Inflammatory macrophage (primary cell): ENCODE results near the gene RELN.
"Not testable (repeated sequence)": the region's sequence is repeated elsewhere in the genome, so short reads cannot be mapped to it uniquely, and the experiment has no call there.

Experiments
- DNase-seq, 2 donors: peaks; one replicate each; pipeline ENCODE4 v3.0.0-alpha.2; 2020 to 2022

Gene RELN

GRCh38 chr7:103824251-103824650, 165.2 kb downstream of the RELN start:
- no peak for DNase-seq

DNA sequence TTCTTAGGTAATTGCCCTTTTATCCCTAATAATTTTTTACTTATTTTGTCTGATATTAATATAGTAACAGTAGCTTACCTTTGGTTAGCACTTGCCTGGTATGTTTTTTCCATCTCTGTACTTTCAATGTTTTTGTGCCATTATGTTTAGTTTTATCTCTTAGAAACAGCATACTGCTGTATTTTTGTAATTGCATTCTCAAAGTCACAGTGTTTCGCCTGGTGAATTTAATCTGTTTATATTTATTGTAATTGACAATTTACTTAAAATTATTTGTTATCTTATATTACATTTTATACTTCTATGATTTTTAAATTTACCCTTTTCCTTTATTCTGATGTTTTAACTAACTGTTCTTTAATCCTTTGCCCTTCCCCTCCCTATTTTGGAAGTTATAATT, 166.4 kb downstream of the RELN start:
- DNase-seq: no peak

DNA sequence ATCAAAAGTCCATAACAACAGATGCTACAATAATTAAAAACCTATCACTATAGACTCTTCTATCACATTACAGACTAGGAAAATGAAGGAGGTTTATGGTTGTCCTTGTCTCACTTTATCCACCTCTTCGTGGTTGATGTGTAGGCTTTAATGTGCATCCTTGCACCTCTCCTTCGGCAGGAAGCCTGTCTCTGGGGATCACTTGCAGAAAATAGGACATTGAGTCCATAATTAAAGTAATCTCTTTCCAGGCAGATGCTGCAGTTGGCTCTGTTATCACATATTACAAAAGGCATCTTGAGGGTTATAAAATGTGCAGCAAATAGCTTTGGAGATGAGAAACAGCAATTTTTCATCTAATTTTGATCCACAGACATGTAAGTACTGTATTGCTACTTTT, 168.4 kb downstream of the RELN start:
- DNase-seq: no peak

GRCh38 chr7:103815972-103816371, 173.5 kb downstream of the RELN start:
- not testable (repeated sequence) for DNase-seq

DNA sequence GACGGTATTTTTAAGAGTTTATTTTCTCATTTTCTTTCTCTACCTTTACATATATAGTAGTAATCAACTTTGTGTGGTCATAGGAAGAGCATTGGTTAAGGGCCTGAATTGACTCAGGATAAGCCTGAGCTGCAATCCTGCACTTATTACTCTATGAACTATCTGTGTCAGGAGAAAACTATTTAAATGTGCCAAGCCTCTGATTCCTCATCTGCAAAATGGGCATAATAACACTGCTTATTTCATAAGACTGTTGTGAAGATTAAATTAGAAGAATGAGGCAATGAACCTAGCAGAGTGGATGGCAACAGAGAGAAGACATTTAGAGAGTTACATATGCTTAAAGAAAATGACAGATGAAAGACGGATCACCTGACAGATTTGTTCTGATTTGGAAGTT, 175.5 kb downstream of the RELN start:
- no peak for DNase-seq

DNA sequence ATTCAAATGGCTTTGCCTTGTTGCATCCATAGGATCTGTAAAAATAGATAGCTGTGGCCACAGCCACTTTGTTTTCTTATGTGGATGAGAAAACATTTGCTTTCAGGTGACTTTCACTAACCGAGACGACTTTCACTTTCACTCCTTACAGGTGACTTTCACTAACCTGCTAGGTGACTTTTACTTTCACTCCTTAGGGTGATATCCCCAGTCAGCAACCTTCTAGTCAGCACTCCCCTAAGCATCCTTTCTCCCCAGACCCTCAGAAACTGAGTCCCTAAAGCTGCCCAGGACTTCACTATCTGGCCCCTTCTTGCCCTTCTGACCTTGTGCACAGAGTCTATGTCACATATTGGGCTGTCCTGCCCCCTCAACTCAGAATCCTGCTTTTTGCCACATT, 177.5 kb downstream of the RELN start:
- DNase-seq: no peak

DNA sequence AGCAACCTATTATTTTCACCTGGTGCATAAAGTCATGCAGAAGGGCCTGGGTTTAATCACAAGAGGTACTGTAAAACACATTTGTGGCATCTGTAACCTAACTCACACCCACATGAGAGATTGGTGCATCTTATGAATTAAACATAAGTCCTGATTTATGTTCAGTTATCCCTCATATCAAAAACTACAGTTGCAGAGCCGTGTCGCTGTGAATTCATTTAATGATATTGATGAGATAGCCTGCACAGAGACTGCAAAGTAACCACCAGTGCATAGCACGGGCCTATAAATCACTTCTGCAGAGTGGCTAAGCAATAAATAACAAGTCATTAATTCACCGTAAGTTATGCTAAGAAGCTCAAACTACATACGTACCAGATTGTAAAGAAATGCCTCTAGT, 178.2 kb downstream of the RELN start:
- no peak for DNase-seq

DNA sequence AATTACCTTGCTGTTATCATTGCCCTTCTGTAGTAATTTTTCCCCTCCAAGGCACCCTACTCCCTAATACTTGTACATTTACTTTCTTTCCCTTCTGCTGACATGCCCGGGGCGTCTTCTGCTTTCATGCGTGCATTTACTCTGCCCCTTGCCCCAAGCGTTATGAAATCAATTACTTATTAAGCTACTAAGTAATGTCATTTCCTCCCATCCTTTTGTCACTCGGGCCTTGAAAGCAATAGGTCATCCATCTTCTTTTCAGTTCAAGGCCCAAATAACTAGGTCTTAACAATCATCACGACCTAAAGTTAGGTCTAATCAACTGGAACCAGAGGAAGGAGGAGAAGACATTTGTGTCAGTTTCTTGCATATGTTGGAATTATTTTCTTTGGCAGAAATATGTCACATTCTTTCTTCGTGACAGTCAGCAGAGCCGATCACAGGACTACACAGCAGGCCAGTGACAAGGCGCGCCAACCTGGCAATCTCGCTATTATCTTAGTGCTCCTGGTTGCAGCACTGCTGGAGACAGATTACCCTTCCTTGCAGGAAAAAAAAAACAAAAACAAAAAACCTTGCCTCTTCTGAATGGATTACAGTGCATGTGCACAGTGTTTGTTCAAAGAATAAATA, 179.2 kb downstream of the RELN start:
- no peak for DNase-seq

- DNase-seq: no peak
Observed at GRCh38 chr7:103809229-103809994, 180.0 kb downstream of the RELN start.

GRCh38 chr7:103805346-103805745, 184.1 kb downstream of the RELN start:
- DNase-seq: no peak

GRCh38 chr7:103803631-103804030, 185.8 kb downstream of the RELN start:
- DNase-seq: no peak

DNA sequence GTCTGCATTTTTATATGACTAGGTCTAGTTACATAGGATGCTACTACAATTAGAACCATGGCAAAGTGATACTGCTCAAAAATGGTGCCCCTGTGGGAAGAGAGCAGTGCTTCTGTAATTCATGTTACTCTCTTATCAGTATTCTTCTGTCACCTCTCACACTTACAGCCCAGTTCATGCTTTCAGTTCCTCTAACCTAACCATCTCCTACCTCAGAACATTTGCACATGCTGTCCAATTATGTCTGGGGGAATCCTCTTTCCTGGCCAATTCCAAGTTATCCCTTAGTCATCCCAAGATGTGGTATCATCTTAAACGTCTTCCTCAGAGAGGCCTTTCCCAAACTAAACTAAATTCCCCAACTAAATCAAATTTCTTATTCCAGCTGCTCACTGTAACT, 190.2 kb downstream of the RELN start:
- no peak for DNase-seq

- DNase-seq: no peak
Observed at GRCh38 chr7:103797647-103798307, 191.7 kb downstream of the RELN start.

DNA sequence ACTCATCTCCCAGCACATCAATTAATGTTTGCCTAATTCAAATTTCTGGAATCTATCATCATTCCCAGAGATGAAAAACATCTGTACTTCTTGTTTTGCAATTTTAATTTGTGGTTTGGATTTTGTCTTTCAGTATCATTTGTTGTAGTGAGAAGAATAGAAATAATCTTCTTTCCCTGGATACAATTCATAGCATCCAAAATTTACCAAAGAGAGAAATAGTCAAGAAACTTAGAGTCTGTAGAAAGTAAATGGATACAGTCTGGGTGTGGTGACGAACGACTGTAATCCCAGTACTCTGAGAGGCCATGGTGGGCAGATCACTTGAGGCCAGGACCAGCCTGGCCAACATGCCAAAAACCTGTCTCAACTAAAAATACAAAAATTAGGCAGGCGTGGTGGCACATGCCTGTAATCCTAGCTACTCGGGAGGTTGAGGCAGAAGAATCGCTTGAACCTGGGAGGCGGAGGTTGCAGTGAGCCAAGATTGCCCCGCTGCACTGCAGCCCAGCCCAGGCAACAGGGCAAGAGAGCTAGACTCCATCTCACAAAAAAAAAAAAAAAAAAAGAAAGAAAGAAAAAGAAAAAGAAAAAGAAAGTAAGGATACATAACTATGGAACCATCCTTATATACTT, 193.0 kb downstream of the RELN start:
- DNase-seq: no peak

DNA sequence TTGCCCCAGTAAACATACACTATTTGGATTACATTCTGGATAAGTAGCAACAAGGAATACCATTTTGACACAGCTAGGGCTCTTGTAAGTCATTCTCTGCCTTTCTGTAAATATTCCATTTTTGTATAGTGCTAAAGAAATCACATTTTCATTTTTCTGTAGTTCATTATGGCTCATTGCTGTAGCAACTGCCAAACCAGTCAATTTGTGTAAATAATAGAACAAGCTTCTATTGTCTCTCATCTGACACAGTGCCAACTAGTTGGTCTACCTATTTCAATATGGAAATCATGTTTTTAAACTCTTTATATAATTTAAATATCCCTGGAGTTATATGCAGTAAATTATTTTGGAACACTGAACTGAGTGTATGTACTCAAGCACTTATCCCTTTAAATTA, 193.7 kb downstream of the RELN start:
- no peak for DNase-seq

- DNase-seq: no peak
Observed at GRCh38 chr7:103795107-103795506, 194.4 kb downstream of the RELN start.

DNA sequence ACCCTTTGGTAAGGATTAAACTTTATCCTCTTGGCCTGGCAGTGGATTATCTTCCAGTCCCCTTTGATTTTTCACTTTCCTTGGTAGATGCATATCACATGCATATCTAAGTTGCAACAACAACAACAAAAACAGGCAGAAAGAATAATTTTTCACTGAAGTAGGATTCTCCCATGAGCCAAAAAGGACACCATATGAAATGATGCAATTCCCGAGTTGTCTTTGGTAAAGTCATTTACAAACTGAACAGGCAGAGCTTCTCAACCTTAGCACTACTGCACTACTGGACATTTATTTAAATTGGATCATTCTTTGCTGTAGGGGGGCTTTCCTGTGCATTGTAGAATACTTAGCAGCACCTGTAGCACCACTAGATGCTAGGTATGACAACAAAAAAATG, 195.0 kb downstream of the RELN start:
- no peak for DNase-seq

GRCh38 chr7:103793614-103794013, 195.8 kb downstream of the RELN start:
- no peak for DNase-seq

GRCh38 chr7:103791894-103792293, 197.6 kb downstream of the RELN start:
- DNase-seq: no peak

GRCh38 chr7:103787041-103787440, 202.4 kb downstream of the RELN start:
- not testable (repeated sequence) for DNase-seq

- no peak for DNase-seq
Observed at GRCh38 chr7:103784646-103785286, 204.7 kb downstream of the RELN start.

- DNase-seq: no peak
Observed at GRCh38 chr7:103781409-103781808, 208.0 kb downstream of the RELN start.

DNA sequence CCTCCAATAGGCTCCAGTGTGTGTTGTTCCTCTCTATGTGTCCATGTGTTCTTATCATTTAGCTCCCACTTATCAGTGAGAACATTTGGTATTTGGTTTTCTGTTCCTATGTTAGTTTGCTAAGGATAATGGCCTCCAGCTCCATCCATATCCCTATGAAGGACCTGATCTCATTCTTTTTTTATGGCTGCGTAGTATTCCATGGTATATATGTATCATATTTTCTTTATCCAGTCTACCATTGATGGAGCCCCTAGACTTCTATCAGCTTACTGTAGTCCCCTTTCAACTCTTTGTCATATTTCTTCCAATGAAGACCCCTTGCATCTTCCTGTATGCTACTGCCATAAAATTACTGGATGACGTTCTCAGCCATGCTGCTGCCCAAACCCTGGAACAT, 208.9 kb downstream of the RELN start:
- DNase-seq: not testable (repeated sequence)
